ENCODE measurements around the gene SNRPE.

GRCh38 chr1:203823306-203823705 is 38.1 kb upstream of the SNRPE start:
- TF ChIP-seq CTCF (IDR thresholded peaks at IDR 0.05) (no peak), POLR2A (IDR thresholded peaks at IDR 0.05) (no peak)
